Osteoblast (primary cell): ENCODE results near the gene ANKRD33B. TPM values are rescaled to one million over a fixed set of nuclear protein-coding genes. Genes with fewer than 3 reads are reported as not detected.

Experiments
- DNase-seq: peaks from one replicate; pipeline ENCODE4 v3.0.0; 2011; ENCODE audit warnings: low spot score, mixed read lengths; ENCODE audit not compliant: insufficient read length; ENCODE audit errors: missing footprints
- H2AFZ ChIP-seq: 2 replicates; pipeline ENCODE4 v1.6.0; 2011; ENCODE audit warnings: mild to moderate bottlenecking, low read length
- H3K27ac ChIP-seq: 2 replicates; pipeline ENCODE4 v1.5.1; 2011; ENCODE audit warnings: mild to moderate bottlenecking, low read depth, low read length, moderate library complexity
- H3K27me3 ChIP-seq: 2 replicates; pipeline ENCODE4 v1.6.0; 2012; ENCODE audit warnings: mild to moderate bottlenecking, control low read depth, inconsistent platforms, low read length, moderate library complexity; ENCODE audit not compliant: insufficient read depth
- H3K36me3 ChIP-seq: 2 replicates; pipeline ENCODE4 v1.5.1; 2011; ENCODE audit warnings: mild to moderate bottlenecking, low read length, control low read depth, moderate library complexity; ENCODE audit not compliant: insufficient read depth
- H3K4me1 ChIP-seq: 2 replicates; pipeline ENCODE4 v1.5.1; 2011; ENCODE audit warnings: mild to moderate bottlenecking, low read length, control low read depth, moderate library complexity; ENCODE audit not compliant: insufficient read depth
- H3K4me2 ChIP-seq: 2 replicates; pipeline ENCODE4 v1.6.0; 2011; ENCODE audit warnings: mild to moderate bottlenecking, low read length; ENCODE audit not compliant: insufficient read depth
- H3K4me3 ChIP-seq: fragments of 200-600 bp; sonication (generic); 3 replicates; pipeline ENCODE4 v1.5.1; 2012; ENCODE audit warnings: mild to moderate bottlenecking, low read length, inconsistent platforms; ENCODE audit not compliant: insufficient read depth
- H3K79me2 ChIP-seq: 2 replicates; pipeline ENCODE4 v1.6.0; 2012; ENCODE audit warnings: mild to moderate bottlenecking, low read length, control low read depth, inconsistent platforms; ENCODE audit not compliant: insufficient read depth
- H3K9me3 ChIP-seq: 2 replicates; pipeline ENCODE4 v1.5.1; 2011; ENCODE audit warnings: low read depth, low read length, control low read depth
- H4K20me1 ChIP-seq: 2 replicates; pipeline ENCODE4 v1.6.0; 2012; ENCODE audit warnings: mild to moderate bottlenecking, low read length, control low read depth; ENCODE audit not compliant: insufficient read depth
- CTCF ChIP-seq: IDR thresholded peaks from 2 replicates; pipeline ENCODE4 v1.5.1; 2011; ENCODE audit warnings: mild to moderate bottlenecking, low read depth, low read length, moderate library complexity; ENCODE audit errors: extremely low read depth
- total RNA-seq: library from RNA; depleted of rRNA; stranded (reverse); fragments of >200 nt; gene quantifications from 2 replicates; pipeline ENCODE4 v1.2.3, GENCODE V29; 2012

The ANKRD33B gene
- total RNA-seq, 1 donor = 5.1 TPM

- DNase-seq = no peak
- peaks cover 43% of the 10 kb centered on the region for H3K36me3 ChIP-seq
These were observed 115.6 kb downstream of the ANKRD33B start for GRCh38 chr5:10679336-10679988.

DNA sequence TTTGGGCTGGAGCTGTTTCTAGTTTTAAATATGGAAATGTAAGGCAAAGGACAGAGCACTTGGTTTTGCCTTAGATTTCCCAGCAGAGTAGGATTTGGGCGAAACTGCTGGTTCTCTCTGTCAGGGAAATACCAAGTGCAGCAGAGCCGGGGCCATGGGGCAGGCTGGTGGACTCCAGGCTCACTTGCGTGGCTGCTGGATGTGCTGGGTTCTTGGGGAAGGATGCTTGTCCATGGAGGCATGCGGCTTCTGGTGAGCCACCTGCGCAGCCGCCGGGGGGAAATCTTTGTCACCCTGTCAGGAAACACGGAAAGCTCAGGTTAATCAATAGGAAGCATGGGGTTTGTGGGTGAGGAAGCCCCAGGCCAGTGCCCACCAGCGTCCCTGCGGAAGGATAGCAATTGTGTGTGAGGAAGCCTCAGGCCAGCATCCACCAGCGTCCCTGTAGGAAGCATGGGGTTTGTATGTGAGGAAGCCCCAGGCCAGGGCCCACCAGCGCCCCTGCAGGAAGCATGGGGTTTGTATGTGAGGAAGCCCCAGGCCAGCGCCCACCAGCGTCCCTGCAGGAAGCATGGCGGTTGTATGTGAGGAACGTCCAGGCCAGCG, 117.1 kb downstream of the ANKRD33B start:
- Histone ChIP-seq H3K79me2 (peaks cover 3% of the 10 kb centered on the region), H3K4me2 (no peak overlapping the region), H3K9me3 (no peaks in the 10 kb centered on the region), H3K36me3 (peaks cover 43% of the 10 kb centered on the region), H3K27ac (no peak overlapping the region), H3K4me1 (no peaks in the 10 kb centered on the region), H3K4me3 (no peak overlapping the region), H2AFZ (no peak overlapping the region), H4K20me1 (peaks cover 8% of the 10 kb centered on the region), H3K27me3 (no peaks in the 10 kb centered on the region)
- no peak for TF ChIP-seq CTCF
- no peak for DNase-seq

More at GRCh38 chr5:10679336-10679988, 115.6 kb downstream of the ANKRD33B start:
- Histone ChIP-seq H3K27ac (no peak overlapping the region), H3K4me3 (no peak overlapping the region), H3K4me1 (no peaks in the 10 kb centered on the region), H4K20me1 (peaks cover 8% of the 10 kb centered on the region), H3K79me2 (no peaks in the 10 kb centered on the region), H3K27me3 (no peaks in the 10 kb centered on the region), H3K4me2 (no peak overlapping the region), H2AFZ (no peak overlapping the region), H3K9me3 (no peaks in the 10 kb centered on the region)
- TF ChIP-seq CTCF = no peak

DNA sequence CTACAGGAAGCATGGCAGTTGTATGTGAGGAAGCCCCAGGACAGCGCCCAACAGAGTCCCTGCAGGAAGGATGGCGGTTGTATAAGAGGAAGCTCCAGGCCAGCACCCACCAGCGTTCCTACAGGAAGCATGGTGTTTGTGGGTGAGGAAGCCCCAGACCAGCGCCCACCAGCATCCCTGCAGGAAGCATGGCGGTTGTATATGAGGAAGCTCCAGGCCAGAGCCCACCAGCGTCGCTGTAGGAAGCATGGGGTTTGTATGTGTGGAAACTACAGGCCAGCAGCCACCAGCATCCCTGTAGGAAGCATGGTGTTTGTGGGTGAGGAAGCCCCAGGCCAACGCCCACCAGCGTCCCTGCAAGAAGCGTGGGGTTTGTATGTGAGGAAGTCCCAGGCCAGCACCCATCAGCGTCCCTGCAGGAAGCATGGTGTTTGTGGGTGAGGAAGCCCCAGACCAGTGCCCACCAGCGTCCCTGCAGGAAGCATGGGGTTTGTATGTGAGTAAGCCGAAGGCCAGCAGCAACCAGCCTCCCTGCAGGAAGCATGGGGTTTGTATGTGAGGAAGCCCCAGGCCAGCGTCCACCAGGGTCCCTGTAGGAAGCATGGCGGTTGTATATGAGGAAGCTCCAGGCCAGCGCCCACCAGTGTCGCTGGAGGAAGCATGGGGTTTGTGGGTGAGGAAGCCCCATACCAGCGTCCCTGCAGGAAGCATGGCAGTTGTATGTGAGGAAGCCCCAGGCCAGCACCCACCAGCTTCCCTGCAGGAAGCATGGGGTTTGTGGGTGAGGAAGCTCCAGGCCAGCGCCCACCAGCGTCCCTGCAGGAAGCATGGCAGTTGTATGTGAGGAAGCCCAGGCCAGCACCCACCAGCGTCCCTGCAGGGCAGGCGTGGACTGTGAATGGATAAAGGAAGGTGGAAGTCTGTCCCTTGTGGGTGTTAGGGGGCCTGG, 118.1 kb downstream of the ANKRD33B start:
- Histone ChIP-seq H3K4me3 (no peak overlapping the region), H3K27ac (no peak overlapping the region), H3K9me3 (no peaks in the 10 kb centered on the region), H3K79me2 (peaks cover 3% of the 10 kb centered on the region), H3K4me1 (no peaks in the 10 kb centered on the region), H4K20me1 (peaks cover 8% of the 10 kb centered on the region), H3K27me3 (no peaks in the 10 kb centered on the region), H2AFZ (no peak overlapping the region), H3K4me2 (no peak overlapping the region), H3K36me3 (peaks cover 41% of the 10 kb centered on the region)
- TF ChIP-seq CTCF = no peak
- no peak for DNase-seq
